Smooth muscle cell of the brain vasculature (primary cell): Measurements from ENCODE around the gene ANKRA2.
"Not testable (repeated sequence)": the region's sequence is repeated elsewhere in the genome, so short reads cannot be mapped to it uniquely, and the experiment has no call there.

Experiments used
- DNase-seq: peaks from one replicate; pipeline ENCODE4 v3.0.0-alpha.2; 2012; ENCODE audit warnings: low read depth, low spot score

Gene ANKRA2

GRCh38 chr5:73550016-73550415 lies 15.4 kb downstream of the ANKRA2 start:
- no peak for DNase-seq

DNA sequence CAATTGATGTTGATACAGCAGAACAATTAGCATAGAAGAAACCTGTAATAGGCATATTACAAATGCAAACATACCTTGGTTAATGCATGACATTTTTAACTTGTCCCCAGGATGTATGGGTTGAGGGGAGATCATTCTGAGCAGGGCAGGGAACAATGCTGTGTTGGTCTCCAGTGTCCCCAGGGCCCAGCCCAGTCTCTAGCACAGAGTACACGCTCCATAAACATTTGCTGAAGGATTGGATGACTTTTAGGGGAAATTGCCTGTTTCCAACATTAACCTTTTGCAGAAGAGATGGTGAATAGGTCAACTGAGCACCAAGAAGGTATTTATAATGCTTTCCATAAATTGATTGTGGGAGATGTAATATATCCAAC lies 20.0 kb downstream of the ANKRA2 start:
- DNase-seq: no peak

DNA sequence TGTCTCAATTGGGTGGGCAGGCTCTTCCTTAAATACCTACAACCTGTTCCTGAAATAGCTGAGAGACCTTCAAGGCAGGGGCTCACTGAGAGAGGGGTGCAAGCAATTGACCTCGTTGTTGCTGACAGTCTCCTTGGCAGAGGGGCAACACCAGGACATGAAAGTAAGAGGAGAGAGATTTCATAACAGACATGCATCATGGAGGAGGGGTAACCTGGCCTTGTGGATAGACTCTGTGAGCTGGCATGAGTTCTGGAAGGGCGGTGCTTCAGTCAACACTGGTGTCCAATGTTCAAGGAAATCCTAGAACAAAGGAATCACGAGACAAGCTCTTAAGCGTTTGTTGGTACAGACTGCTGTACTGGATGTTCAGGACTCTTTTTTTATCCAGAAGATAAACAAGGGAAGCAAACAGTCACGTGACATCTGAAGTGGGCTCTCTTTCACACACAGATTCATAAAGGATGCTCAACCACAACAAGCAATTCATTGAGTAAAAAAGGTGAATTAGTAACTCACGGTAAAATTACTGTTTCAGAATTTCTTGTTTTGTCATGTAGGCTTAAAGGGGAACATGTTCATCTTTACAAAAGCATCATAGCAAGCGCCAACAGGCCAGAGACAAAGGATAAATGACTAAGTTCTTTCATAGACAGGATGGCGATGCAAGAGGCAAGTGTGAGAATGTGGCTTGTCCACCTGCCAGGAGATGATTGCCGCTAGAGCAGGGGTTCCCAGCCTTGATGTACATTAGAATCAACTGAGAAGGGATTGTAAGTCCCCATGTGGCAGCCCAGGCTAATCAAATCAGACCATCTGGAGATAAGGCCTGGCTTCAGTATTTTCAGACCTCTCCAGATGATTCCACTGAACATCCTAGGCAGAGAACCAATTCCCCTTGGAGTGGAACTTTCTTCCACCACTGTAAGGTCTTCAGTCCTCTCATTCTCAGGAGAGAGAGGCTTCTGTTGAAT lies 20.7 kb downstream of the ANKRA2 start:
- DNase-seq: no peak

DNA sequence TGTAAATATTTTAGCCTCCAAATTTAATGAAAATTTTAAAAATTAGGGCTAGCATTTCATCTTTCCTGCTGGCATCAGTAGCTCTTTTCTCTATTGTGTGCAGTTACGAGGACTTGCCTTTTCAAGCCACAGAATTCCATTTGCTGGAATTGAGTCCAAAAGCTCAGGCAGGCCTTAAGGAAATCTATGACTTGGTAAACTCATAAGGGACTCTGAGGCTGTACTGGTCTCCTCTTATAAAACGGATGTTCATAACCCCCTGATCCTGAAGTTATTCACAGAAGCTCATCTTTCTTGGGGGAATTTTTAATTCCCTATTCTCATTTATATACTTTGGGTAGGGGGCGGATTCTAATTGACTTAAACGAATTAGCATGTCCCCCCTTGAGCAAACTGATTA lies 23.4 kb downstream of the ANKRA2 start:
- DNase-seq: no peak

DNA sequence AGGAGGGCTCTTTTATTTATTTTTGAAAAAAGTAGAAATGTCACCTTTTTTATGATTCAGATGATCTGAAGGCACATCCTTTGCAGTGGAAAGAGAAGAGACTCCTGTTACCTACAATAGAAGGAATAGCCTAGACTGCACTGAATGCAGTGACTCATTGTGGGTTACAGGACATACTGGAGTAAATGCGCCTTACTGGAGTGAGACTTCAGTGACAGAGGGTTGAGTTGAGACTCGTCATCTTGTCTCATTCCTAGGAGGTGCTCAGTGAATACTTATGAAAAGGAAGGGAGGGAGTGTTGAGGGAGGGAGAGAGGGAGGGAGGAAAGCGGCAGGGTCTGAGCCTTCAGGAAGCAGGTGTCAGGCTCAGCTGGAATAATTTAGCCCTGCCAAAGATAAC lies 25.2 kb downstream of the ANKRA2 start:
- DNase-seq: no peak

DNA sequence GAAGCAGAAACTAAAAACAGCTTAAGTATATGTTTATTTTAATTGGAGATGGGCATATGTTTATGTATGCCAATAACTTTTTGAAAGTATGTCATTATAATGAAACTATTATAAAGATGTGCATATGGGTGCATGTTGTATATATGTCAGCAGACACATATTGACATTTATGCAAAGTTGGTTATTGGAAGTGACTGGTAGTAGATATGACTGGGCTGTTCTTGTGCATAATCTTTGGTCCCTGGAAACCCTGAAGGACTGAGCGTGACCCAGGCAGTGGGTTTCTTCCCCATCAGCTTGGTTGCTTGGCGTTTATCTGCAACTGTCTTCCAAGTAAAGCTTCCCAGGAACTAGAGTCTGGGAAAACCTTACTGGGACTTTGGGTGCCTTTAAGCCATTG lies 25.7 kb downstream of the ANKRA2 start:
- no peak for DNase-seq

- no peak for DNase-seq
Measured at GRCh38 chr5:73534971-73535370, 30.5 kb downstream of the ANKRA2 start.

- DNase-seq: no peak
Measured at GRCh38 chr5:73534011-73534644, 31.3 kb downstream of the ANKRA2 start.

GRCh38 chr5:73532195-73532594 lies 33.2 kb downstream of the ANKRA2 start:
- DNase-seq: no peak

DNA sequence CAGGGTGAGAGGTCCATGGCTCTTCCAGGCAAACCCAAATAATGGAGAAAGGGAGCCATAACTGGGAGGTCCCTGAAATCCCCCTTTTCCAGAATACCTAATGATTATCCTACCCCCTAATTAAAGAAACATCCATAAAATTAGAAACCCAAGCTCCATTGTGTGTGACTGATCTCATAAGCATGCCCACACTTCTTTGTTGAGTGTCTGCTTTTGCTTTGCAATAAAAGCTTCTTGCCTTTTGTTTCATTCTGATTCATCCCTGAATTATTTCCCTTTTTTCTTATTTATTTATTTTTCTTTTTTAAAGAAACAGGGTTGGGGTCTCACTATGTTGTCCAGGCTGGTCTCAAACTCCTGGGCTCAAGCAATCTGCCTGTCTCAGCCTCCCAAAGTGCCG lies 34.1 kb downstream of the ANKRA2 start:
- no peak for DNase-seq

- no peak for DNase-seq
Measured at GRCh38 chr5:73529081-73529480, 36.4 kb downstream of the ANKRA2 start.

- no peak for DNase-seq
Measured at GRCh38 chr5:73528248-73528647, 37.2 kb downstream of the ANKRA2 start.

DNA sequence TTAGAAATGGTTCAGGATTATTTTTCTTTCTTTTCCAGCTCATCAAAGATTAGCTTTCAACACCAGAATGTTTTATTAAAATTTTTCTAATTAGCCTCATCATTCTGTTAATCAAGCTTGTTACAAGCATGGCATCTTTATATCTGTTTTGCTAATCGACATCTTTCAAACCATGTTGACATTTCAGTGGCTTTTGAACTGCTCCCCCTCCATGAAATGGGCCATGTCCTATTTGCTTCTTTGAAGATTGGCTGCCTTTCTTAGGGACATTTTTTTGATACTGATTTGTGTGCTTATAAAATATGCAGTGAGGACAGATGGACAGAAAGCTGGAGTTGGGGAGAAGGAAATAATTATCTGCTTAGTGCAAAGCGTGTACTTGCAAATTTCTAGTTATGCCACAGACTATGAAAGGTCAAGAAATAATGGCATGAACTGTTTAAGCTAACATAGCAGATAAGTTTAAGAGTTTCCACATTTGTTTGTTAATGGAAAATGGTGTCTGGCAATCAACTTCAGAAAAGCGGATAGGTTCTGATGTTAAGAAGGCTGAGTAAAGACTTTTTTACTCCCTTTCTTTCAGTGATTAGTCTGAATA lies 39.7 kb downstream of the ANKRA2 start:
- DNase-seq: no peak

DNA sequence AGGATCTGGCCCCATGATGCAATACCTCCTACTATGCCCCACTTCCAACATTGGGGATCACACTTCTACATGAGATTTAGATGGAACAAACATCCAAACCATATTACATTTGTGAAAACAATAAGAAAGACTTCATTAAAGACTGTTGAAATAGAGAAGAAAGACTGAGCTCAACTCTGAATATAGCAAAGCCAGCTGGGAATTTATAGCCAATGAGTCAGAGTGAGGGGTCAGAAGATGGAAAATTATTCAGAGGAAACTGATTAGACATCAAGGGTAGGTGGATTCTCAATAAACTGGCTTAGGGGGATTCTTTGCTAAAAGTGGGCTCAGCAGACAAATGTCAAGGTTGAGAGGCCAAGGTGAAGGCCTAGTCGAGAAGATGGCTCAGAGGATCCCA lies 41.6 kb downstream of the ANKRA2 start:
- no peak for DNase-seq

DNA sequence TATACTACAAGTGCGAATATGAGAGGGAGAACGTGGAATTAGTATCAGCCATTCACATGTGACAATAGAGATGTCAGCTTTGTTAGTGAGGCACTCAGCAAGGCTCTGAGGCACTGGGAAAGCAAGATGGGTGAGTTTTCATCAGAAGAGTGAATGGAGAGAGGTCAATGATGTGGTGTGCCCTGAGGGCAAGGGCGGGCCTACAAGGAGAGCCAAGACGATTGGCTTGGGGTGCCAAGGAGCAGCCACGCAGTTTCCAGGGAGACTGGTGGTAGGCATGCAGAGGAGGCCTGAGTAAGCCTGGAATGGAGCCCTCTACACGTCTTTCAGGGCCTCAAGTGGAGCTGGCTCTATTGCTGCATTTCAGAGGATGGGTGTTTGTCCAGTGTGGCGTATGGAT lies 42.5 kb downstream of the ANKRA2 start:
- DNase-seq: no peak

- peak; percentile 51 for DNase-seq
Measured at GRCh38 chr5:73519531-73520283, 45.7 kb downstream of the ANKRA2 start.

- DNase-seq: no peak
Measured at GRCh38 chr5:73515232-73515631, 50.2 kb downstream of the ANKRA2 start.

GRCh38 chr5:73514418-73514817 lies 51.0 kb downstream of the ANKRA2 start:
- DNase-seq: no peak

GRCh38 chr5:73513996-73514395 lies 51.4 kb downstream of the ANKRA2 start:
- DNase-seq: no peak

GRCh38 chr5:73508521-73508920 lies 56.9 kb downstream of the ANKRA2 start:
- not testable (repeated sequence) for DNase-seq

GRCh38 chr5:73507062-73507461 lies 58.4 kb downstream of the ANKRA2 start:
- no peak for DNase-seq

GRCh38 chr5:73506459-73506955 lies 58.9 kb downstream of the ANKRA2 start:
- no peak for DNase-seq
